Right atrium auricular region (tissue), 2 donors: Measurements from ENCODE around the gene ANXA4. TPM values are rescaled to one million over a fixed set of nuclear protein-coding genes. Genes with fewer than 3 reads are reported as not detected.

Experiments used
- DNase-seq: peaks from one replicate; pipeline ENCODE4 v3.0.0-alpha.2; 2019; ENCODE audit warnings: low spot score
- H3K27ac ChIP-seq, 2 donors: fragments of 200-600 bp; sonication (generic); 1 replicate in 1 of 2; 2 replicates in 1 of 2; pipeline ENCODE4 v1.5.1; 2016 to 2019
- H3K27me3 ChIP-seq, 2 donors: fragments of 200-600 bp; sonication (generic); one replicate each; pipeline versions ENCODE4 v1.5.1 to v1.6.0; 2017 to 2019
- H3K36me3 ChIP-seq: fragments of 200-600 bp; sonication (generic); one replicate; pipeline ENCODE4 v1.5.1; 2016
- H3K4me1 ChIP-seq, 2 donors: fragments of 200-600 bp; sonication (generic); one replicate each; pipeline versions ENCODE4 v1.5.1 to v1.6.0; 2017 to 2019
- H3K4me3 ChIP-seq, 2 donors: fragments of 200-600 bp; sonication (generic); 1 replicate in 1 of 2; 2 replicates in 1 of 2; pipeline ENCODE4 v1.5.1; 2017 to 2019; ENCODE audit warnings: mild to moderate bottlenecking in 1 of 2, moderate library complexity in 1 of 2
- H3K9me3 ChIP-seq, 2 donors: fragments of 200-600 bp; sonication (generic); one replicate each; pipeline ENCODE4 v1.5.1; 2019
- total RNA-seq, 2 donors: library from RNA; depleted of rRNA; stranded (reverse); fragments of >200 nt; gene quantifications; one replicate each; pipeline ENCODE4 v1.1.0, GENCODE V29; 2016
- TF ChIP-seq, protein P1 (sequence below), 2 donors: fragments of 200-600 bp; sonication (generic); IDR thresholded peaks; one replicate each; pipeline ENCODE4 v1.5.1; 2019; ENCODE audit warnings: antibody characterized with exemption in 2 of 2

Gene ANXA4
- total RNA-seq, 2 donors from 2014 or later = 12.7 to 25.9 TPM

DNA sequence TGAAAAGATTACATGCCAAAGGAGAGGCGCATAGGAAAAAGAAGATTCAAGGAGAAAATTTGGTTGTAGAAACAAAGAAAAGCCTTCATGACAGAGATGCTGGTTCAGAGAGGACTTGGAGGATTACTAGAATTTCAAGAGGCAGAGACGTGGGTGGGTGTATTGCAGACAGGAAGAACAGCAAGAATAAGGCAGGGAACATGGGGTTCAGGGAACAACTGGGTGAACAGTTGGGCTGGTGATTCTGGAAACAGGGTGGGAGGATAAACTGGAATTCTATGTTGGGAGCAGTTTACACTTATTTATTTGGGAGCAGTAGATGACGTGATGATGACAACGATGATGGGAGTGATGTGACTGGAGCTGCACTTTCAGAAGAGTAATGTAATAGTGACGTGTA lies 69.1 kb downstream of the ANXA4 start:
- Histone ChIP-seq H3K4me3 (no peak overlapping the region), H3K4me1 (no peaks in the 10 kb centered on the region), H3K27me3 (no peaks in the 10 kb centered on the region), H3K27ac (no peak overlapping the region), H3K9me3 (no peaks in the 10 kb centered on the region), H3K36me3 (peaks cover 50% of the 10 kb centered on the region)
- TF ChIP-seq, protein P1, sequence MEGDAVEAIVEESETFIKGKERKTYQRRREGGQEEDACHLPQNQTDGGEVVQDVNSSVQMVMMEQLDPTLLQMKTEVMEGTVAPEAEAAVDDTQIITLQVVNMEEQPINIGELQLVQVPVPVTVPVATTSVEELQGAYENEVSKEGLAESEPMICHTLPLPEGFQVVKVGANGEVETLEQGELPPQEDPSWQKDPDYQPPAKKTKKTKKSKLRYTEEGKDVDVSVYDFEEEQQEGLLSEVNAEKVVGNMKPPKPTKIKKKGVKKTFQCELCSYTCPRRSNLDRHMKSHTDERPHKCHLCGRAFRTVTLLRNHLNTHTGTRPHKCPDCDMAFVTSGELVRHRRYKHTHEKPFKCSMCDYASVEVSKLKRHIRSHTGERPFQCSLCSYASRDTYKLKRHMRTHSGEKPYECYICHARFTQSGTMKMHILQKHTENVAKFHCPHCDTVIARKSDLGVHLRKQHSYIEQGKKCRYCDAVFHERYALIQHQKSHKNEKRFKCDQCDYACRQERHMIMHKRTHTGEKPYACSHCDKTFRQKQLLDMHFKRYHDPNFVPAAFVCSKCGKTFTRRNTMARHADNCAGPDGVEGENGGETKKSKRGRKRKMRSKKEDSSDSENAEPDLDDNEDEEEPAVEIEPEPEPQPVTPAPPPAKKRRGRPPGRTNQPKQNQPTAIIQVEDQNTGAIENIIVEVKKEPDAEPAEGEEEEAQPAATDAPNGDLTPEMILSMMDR (IDR thresholded peaks at IDR 0.05) = no peak
- no peak for DNase-seq

DNA sequence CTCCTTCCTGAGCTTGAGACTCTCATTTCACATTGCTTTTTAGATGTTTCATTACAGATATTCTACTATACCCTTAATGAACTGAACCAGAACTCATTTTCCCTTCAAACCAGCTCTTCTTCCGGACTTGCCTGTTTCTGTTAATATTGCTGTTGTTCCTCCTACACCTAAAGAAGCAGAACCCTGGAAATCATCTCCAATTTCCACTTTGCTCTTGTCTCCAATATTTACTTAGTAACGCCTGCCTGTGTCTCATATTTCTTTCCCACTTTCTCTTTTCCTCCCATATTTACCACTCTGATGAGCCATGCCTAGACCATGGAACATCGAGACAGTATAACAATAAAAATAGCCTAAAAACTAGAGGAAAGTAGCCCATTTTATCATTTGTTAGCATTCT lies 69.7 kb downstream of the ANXA4 start:
- H3K9me3 ChIP-seq = no peaks in the 10 kb centered on the region
- no peaks in the 10 kb centered on the region for H3K27me3 ChIP-seq
- H3K4me1 ChIP-seq = peaks cover 0 to under 1% of the 10 kb centered on the region in 2 donors
- no peak overlapping the region for H3K27ac ChIP-seq
- H3K36me3 ChIP-seq = peaks cover 45% of the 10 kb centered on the region
- no peak overlapping the region for H3K4me3 ChIP-seq
- TF ChIP-seq, protein P1 (IDR thresholded peaks at IDR 0.05) = no peak
- no peak for DNase-seq

DNA sequence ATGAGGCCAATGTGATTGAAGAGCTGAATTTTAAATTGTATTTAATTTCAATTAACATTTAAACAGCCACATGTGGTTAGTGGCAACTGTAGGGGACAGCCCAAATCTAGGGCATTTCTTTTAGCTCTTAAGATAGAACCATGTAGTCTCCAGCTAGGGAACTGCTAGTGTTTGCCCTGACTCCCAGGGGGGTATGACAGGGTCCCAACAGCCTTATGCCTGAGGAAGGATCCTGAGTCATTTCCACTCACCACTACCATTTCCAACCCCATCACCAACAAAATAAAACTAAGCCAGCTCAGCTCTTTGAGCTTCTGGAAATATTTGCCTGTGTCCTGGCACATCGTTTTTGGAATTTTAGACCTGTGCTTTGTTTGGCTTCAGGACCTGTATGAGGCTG lies 73.8 kb downstream of the ANXA4 start:
- Histone ChIP-seq H3K9me3 (no peaks in the 10 kb centered on the region), H3K27ac (no peak overlapping the region), H3K4me1 (peaks cover 0 to 17% of the 10 kb centered on the region in 2 donors), H3K36me3 (peaks cover 8% of the 10 kb centered on the region), H3K4me3 (no peak overlapping the region), H3K27me3 (no peaks in the 10 kb centered on the region)
- no peak for DNase-seq
- TF ChIP-seq, protein P1 (IDR thresholded peaks at IDR 0.05) = no peak

DNA sequence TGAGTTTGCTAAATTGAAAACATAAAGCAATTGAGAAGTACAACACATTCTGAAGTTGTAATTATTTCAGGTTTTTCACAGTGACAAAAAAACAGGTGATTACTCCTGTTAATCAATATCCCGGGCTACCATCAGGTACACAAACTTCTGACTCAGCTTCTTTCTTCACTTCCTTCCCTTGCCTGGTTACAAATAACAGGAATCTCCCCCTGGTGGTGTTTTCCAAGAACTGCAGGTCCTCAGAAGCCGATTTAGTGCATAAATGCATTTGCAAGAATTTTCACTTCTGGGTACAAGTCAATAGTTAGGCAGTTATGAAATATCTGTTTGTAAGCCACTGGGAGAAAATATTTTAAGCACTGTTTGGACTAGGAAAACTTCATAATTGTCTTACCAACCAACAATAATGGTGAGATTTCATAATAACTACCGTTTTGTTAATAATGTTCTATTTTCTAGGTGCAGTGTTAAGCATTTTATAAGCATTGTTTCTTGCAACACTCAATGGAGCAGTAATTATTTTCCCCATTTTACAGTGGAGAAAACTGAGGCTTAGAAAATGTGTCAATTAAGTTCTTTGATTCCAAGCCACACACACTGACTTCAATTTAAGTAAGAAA lies 75.1 kb downstream of the ANXA4 start:
- Histone ChIP-seq H3K36me3 (peaks cover 5% of the 10 kb centered on the region), H3K27ac (no peak overlapping the region), H3K9me3 (no peaks in the 10 kb centered on the region), H3K27me3 (no peaks in the 10 kb centered on the region), H3K4me3 (no peak overlapping the region), H3K4me1 (peaks cover 0 to 17% of the 10 kb centered on the region in 2 donors)
- peak; percentile 92 for DNase-seq
- TF ChIP-seq, protein P1 (IDR thresholded peaks at IDR 0.05) = peak; percentile 88 to 94

DNA sequence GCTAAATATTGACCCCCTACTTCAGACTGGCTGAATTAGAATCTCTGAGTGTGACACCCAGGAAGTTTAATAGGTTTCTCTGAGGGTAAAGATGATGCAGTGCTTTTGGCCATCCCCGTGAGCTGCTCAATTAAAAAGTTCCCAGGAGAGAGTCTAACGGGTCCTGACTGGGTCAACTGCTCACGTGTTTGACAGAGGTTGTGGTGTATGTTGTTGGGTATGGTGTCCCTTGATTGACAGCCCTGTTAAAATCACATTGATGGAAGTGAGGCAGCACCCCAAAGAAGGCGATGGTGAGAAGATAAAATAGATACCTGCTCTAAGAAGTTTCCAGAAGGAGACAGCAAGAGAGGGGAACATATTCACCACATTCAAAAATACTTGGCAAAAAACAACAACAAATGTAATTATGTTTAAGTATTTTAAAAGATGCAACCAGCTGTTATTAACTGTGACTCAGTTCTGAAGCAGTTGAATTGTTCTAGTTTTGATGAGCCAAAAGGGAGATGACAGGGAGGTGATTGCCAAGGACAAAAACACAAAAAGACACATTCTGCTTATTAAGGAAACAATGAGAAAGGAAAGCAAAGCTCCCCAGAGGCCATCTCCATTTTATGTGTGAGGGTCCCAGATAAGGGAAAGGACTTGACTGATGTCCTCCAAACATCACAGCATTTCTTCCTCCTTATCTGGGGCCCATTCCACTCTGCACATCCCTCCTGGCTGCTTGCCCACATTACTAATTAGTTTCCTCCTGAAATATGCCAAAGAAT lies 76.0 kb downstream of the ANXA4 start:
- H3K4me3 ChIP-seq = no peak overlapping the region
- no peaks in the 10 kb centered on the region for H3K27me3 ChIP-seq
- H3K27ac ChIP-seq = no peak overlapping the region
- TF ChIP-seq, protein P1 (IDR thresholded peaks at IDR 0.05) = no peak
- no peaks in the 10 kb centered on the region for H3K9me3 ChIP-seq
- peaks cover 5% of the 10 kb centered on the region for H3K36me3 ChIP-seq
- peaks cover 0 to 17% of the 10 kb centered on the region in 2 donors for H3K4me1 ChIP-seq
- no peak for DNase-seq
